GM12875 (cell line): ENCODE data around the gene MGAT1.
"Not testable (repeated sequence)": the region's sequence is repeated elsewhere in the genome, so short reads cannot be mapped to it uniquely, and the experiment has no call there.

ENCODE experiments used
- H3K4me3 ChIP-seq: one replicate; pipeline ENCODE4 v1.5.1; 2011; ENCODE audit warnings: low read depth, low read length, control low read depth
- TF ChIP-seq, protein P1 (sequence below): IDR thresholded peaks from 2 replicates; pipeline ENCODE4 v1.5.1; 2011; ENCODE audit warnings: low read depth, mild to moderate bottlenecking, control low read depth, inconsistent platforms, low read length, moderate library complexity, borderline replicate concordance; ENCODE audit not compliant: insufficient read depth

Gene MGAT1

DNA sequence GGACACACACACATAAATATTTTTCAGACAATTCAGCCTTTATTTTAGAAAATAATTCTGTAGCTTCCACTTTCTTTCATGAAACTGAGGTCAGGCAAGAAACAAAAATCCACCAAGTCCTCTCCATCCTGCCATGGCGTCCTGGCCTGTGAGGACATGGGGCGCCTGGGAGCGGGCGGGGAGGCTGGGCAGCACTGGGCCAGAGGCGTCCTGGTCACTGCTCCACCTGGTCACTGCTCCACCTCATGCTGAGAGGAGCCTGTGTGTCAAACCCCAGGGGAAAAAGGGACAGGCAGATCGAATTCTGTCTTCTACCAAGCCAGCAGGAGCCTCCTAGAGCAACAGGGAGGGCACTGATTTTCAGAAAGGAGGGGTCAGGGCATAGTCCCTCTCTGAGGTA, 12.1 kb downstream of the MGAT1 start:
- no peak overlapping the region for H3K4me3 ChIP-seq
- TF ChIP-seq, protein P1, sequence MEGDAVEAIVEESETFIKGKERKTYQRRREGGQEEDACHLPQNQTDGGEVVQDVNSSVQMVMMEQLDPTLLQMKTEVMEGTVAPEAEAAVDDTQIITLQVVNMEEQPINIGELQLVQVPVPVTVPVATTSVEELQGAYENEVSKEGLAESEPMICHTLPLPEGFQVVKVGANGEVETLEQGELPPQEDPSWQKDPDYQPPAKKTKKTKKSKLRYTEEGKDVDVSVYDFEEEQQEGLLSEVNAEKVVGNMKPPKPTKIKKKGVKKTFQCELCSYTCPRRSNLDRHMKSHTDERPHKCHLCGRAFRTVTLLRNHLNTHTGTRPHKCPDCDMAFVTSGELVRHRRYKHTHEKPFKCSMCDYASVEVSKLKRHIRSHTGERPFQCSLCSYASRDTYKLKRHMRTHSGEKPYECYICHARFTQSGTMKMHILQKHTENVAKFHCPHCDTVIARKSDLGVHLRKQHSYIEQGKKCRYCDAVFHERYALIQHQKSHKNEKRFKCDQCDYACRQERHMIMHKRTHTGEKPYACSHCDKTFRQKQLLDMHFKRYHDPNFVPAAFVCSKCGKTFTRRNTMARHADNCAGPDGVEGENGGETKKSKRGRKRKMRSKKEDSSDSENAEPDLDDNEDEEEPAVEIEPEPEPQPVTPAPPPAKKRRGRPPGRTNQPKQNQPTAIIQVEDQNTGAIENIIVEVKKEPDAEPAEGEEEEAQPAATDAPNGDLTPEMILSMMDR: no peak

DNA sequence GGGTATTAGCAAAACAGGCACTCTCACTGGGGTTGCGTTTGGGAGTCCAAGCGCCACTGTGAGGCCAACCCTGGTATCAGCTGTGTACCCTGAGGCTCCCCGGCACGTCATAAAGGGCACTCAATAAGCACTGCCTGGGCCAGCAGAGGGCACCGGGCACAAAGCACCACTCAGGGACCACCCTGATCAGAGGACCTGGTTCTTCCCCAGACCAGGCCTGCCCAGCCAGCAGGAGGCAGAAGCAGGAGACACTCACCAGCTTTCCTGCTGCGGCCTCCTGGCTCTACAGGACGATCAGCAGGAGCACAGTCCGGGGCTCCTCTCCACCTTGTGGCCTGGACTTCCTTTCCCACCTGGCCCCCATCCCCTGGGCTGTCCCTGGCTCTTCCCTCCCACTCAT, 12.6 kb downstream of the MGAT1 start:
- TF ChIP-seq, protein P1: no peak
- no peak overlapping the region for H3K4me3 ChIP-seq

DNA sequence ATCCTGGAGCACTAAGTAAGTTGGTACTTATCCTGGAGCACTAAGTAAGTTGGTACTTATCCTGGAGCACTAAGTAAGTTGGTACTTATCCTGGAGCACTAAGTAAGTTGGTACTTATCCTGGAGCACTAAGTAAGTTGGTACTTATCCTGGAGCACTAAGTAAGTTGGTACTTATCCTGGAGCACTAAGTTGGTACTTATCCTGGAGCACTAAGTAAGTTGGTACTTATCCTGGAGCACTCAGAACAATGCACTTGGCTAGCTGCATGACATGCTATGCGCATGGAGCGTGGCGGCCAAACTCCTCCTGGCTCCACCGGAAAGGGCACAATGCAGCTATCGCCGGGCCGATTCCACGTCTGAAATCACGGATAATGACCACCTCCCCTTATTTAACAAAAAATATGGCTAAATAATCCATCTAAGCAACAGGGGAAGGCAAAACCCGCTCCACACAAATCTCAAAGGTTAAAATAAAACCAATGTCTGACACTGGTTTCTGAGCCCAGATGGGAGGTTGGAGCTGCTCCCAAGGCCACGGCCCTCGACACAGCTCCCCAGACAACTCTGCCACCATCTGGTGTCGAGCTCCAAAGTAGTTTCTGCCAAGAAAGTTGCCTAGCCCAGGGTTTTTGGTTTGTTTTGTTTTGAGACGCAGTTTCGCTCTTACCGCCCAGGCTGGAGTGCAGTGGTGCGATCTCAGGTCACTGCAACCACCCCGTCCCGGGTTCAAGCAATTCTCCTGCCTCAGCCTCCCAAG, 13.8 kb downstream of the MGAT1 start:
- not testable (repeated sequence) for H3K4me3 ChIP-seq

- TF ChIP-seq, protein P1: no peak
- H3K4me3 ChIP-seq: no peak overlapping the region
These were observed 14.7 kb downstream of the MGAT1 start for GRCh38 chr5:180787711-180788431.

DNA sequence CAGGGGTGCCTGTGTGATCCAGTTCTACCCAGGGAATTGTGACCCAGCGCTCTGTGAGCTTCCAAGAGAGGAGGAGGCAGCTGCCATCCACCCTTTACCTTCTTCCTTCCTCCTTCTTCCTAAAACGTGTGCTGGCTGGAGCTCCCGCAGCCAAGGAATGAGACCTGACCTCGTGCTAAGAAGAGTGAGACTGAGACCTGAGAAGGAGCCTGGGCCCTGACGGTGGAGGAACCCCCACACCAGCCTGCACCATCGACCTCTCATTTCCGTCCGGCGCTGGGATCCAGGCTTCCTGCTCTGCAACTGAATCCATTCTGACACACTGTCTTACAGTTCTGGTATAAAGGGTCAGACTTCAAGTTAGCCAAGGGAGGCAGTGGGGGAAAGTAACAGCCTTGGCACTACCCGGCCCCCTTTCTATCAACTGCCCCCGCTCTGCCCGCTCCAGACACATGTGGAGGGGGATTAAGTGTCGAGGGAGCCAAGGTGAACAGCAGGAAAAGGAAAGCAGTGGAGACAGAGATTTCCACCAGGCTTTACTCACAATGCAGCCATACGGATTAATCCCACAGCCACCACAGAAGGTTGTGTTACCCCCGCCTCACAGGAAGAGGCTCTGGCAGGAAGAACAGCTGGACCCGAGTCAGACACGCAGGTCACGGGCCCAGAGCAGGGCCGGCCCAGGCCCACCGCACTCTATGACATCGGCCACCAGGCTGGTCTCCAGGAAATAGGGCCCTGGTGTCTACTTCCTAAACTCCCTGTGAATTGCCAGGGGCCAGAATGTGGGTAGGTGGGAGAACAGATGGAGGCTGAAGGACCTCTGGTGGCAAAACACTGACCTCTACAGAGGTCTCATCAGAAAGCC, 15.8 kb downstream of the MGAT1 start:
- no peak overlapping the region for H3K4me3 ChIP-seq
- TF ChIP-seq, protein P1: no peak

DNA sequence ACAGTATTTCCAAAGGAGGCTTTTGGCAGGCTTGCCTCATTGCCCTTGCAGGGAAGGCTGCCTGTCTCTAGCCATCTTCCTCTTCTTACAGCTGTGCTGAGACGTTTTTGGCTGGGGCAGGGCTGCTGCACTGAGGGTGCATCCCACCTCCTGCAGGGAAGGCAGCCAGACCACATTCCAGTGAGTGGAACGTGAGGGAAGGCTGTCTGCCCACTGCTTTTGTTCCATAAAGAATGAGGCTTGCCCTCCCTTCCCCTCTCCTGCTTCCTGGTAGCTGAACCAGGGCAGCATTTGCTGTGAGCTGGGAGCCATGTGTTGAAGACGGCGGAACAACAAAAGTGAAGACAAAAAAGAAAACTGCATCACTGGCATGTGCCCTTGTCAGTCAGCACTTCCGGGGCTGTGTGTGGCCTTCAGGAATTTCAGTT, 16.8 kb downstream of the MGAT1 start:
- TF ChIP-seq, protein P1: no peak
- H3K4me3 ChIP-seq: no peak overlapping the region

DNA sequence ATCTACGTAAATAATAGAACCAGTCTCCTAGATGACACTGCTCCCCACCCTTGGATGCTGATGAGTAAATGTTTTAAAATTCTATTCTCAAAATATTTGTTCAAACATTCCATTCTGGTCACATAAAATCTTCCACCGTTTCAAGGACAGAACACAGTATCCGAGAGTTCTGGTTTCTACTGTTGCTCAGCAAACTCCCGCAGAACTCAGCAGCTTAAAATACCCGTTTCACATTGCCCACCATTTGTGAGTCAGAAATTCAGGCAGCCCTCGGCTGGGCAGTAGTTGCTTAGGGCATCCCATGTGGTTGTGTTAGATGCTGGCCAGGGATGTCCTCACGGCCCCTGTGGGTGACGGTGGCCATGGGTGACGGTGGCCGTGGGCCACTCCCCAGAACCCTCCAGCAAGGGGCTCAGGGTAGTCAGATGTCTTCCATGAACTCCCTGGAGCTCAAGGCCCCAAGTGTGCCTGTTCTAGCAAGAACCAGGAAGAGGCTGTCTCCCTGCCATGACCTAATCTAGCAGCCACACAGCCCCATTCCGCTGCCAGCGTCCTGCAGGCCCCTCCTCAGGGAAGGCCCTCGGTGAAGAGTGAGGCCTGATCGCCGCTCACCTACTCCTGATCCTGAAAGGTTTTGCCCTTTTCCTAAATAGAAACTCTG, 17.4 kb downstream of the MGAT1 start:
- H3K4me3 ChIP-seq: no peak overlapping the region
- TF ChIP-seq, protein P1: no peak
